Neuronal stem cell (in vitro differentiated cells): ENCODE measurements around the gene MTUS2.

ENCODE experiments used
- DNase-seq: peaks from one replicate; pipeline ENCODE4 v3.0.0-alpha.2; 2013; ENCODE audit warnings: low spot score
- H2AFZ ChIP-seq: one replicate; pipeline ENCODE4 v1.6.1; 2013; ENCODE audit warnings: mild to moderate bottlenecking, low read length, inconsistent platforms
- H2AK5ac ChIP-seq: 2 replicates; pipeline ENCODE4 v1.6.1; 2013; ENCODE audit warnings: low read depth, mild to moderate bottlenecking, inconsistent platforms, low read length, moderate library complexity, mixed read lengths
- H2BK120ac ChIP-seq: 2 replicates; pipeline ENCODE4 v1.6.1; 2013; ENCODE audit warnings: low read depth, mild to moderate bottlenecking, inconsistent platforms, low read length, moderate library complexity, mixed read lengths
- H2BK12ac ChIP-seq: one replicate; pipeline ENCODE4 v1.6.1; 2013; ENCODE audit warnings: low read length, inconsistent platforms
- H2BK15ac ChIP-seq: 2 replicates; pipeline ENCODE4 v1.6.1; 2013; ENCODE audit warnings: mild to moderate bottlenecking, low read length, inconsistent platforms, mixed read lengths
- H2BK5ac ChIP-seq: one replicate; pipeline ENCODE4 v1.6.1; 2013; ENCODE audit warnings: inconsistent platforms, mild to moderate bottlenecking, low read length, moderate library complexity
- H3K14ac ChIP-seq: one replicate; pipeline ENCODE4 v1.6.1; 2013; ENCODE audit warnings: low read length, inconsistent platforms
- H3K18ac ChIP-seq: 2 replicates; pipeline ENCODE4 v1.6.1; 2013; ENCODE audit warnings: low read length, inconsistent platforms
- H3K23ac ChIP-seq: 2 replicates; pipeline ENCODE4 v1.6.1; 2013; ENCODE audit warnings: low read depth, mild to moderate bottlenecking, mixed read lengths, low read length, inconsistent platforms; ENCODE audit not compliant: poor library complexity
- H3K27ac ChIP-seq: replicated peaks from 3 replicates; pipeline ENCODE4 v1.5.1; 2013; ENCODE audit warnings: low read length, inconsistent platforms
- H3K27me3 ChIP-seq, 3 experiments: 2 replicates each; pipeline ENCODE4 v1.6.1; 2013; ENCODE audit warnings: low read length in 3 of 3, mild to moderate bottlenecking in 2 of 3, inconsistent platforms in 1 of 3, low read depth in 1 of 3, mixed read lengths in 1 of 3, moderate library complexity in 1 of 3; ENCODE audit not compliant: control insufficient read depth in 3 of 3, insufficient read depth in 3 of 3
- H3K36me3 ChIP-seq, 2 donors: replicated peaks in 1 of 2; 2 replicates each; pipeline ENCODE4 v1.6.1; 2013; ENCODE audit warnings: low read length in 2 of 2; ENCODE audit not compliant: control insufficient read depth in 2 of 2, insufficient read depth in 2 of 2
- H3K4ac ChIP-seq: 2 replicates; pipeline ENCODE4 v1.6.1; 2013; ENCODE audit warnings: inconsistent platforms, mild to moderate bottlenecking, low read length, moderate library complexity
- H3K4me1 ChIP-seq, 2 donors: 1 replicate in 1 of 2; 2 replicates in 1 of 2; pipeline ENCODE4 v1.6.1; 2013; ENCODE audit warnings: low read length in 2 of 2, low read depth in 1 of 2; ENCODE audit not compliant: control insufficient read depth in 2 of 2, insufficient read depth in 1 of 2
- H3K4me2 ChIP-seq: one replicate; pipeline ENCODE4 v1.6.1; 2013; ENCODE audit warnings: mild to moderate bottlenecking, low read length, inconsistent platforms; ENCODE audit not compliant: insufficient read depth, poor library complexity, severe bottlenecking
- H3K4me3 ChIP-seq, 2 donors: 2 replicates each; pipeline ENCODE4 v1.5.1; 2013; ENCODE audit warnings: low read length in 2 of 2, mild to moderate bottlenecking in 2 of 2, inconsistent platforms in 1 of 2, moderate library complexity in 1 of 2
- H3K79me1 ChIP-seq: one replicate; pipeline ENCODE4 v1.6.1; 2013; ENCODE audit warnings: low read depth, mild to moderate bottlenecking, inconsistent platforms, low read length, moderate library complexity
- H3K9ac ChIP-seq: one replicate; pipeline ENCODE4 v1.6.1; 2013; ENCODE audit warnings: mild to moderate bottlenecking, low read depth, low read length, inconsistent platforms; ENCODE audit not compliant: poor library complexity
- H3K9me3 ChIP-seq, 2 donors: replicated peaks in 1 of 2; 2 replicates each; pipeline versions ENCODE3 to v1.6.1; 2013; ENCODE audit warnings: low read length in 2 of 2, mild to moderate bottlenecking in 2 of 2, inconsistent platforms in 1 of 2, low read depth in 1 of 2, mixed read lengths in 1 of 2, moderate library complexity in 1 of 2; ENCODE audit not compliant: control insufficient read depth in 2 of 2, insufficient read depth in 1 of 2
- H4K8ac ChIP-seq: one replicate; pipeline ENCODE4 v1.6.1; 2013; ENCODE audit warnings: low read depth, mild to moderate bottlenecking, inconsistent platforms, low read length, moderate library complexity
- H4K91ac ChIP-seq: one replicate; pipeline ENCODE4 v1.6.1; 2013; ENCODE audit warnings: low read length, low read depth, mild to moderate bottlenecking, inconsistent platforms; ENCODE audit not compliant: poor library complexity
- WGBS, 2 donors: extraction: QIAGEN DNeasy Blood & Tissue Kit; methylation state at CpG; one replicate each; pipeline ENCODE4 v1.1.7; 2013; ENCODE audit warnings: missing lambda C conversion rate in 2 of 2, mixed read lengths in 1 of 2; ENCODE audit not compliant: insufficient read length in 2 of 2, insufficient replicate concordance in 1 of 2; ENCODE audit errors: extremely low coverage in 2 of 2; 5-methylcytosine and 5-hydroxymethylcytosine counted together

Gene MTUS2

GRCh38 chr13:29503041-29503837 is 683.1 kb downstream of the MTUS2 start:
- H3K4me1 ChIP-seq = peaks cover 0 to 1% of the 10 kb centered on the region in 2 donors
- no peaks in the 10 kb centered on the region for H3K79me1 ChIP-seq
- H3K9ac ChIP-seq = no peak overlapping the region
- peak overlapping the region; percentile 20 for H3K18ac ChIP-seq
- no peak overlapping the region for H3K23ac ChIP-seq
- H2AFZ ChIP-seq = no peak overlapping the region
- no peak overlapping the region for H3K4ac ChIP-seq
- peaks cover 0 to 3% (median 0%) of the 10 kb centered on the region in 3 experiments for H3K27me3 ChIP-seq
- no peak overlapping the region for H2BK15ac ChIP-seq
- H2BK5ac ChIP-seq = no peak overlapping the region
- H4K91ac ChIP-seq = no peak overlapping the region
- no peak overlapping the region for H3K4me3 ChIP-seq
- H3K4me2 ChIP-seq = no peak overlapping the region
- H3K9me3 ChIP-seq = no peaks in the 10 kb centered on the region
- no peaks in the 10 kb centered on the region for H3K36me3 ChIP-seq
- no peak for DNase-seq
- no peak overlapping the region for H2BK12ac ChIP-seq
- H2AK5ac ChIP-seq = no peak overlapping the region
- no CpG with 5 or more reads among the region's 32 CpGs for WGBS, 2 donors
- H2BK120ac ChIP-seq = no peak overlapping the region
- no peak overlapping the region for H3K27ac ChIP-seq
- H4K8ac ChIP-seq = no peak overlapping the region
- no peak overlapping the region for H3K14ac ChIP-seq

- no peak overlapping the region for H2AFZ ChIP-seq
- H4K8ac ChIP-seq = no peak overlapping the region
- H3K36me3 ChIP-seq = no peaks in the 10 kb centered on the region
- H3K79me1 ChIP-seq = no peaks in the 10 kb centered on the region
- no peak overlapping the region for H4K91ac ChIP-seq
- no peak overlapping the region for H3K14ac ChIP-seq
- WGBS, 2 donors = no CpG with 5 or more reads among the region's 15 CpGs
- no peak overlapping the region for H2BK15ac ChIP-seq
- H3K9ac ChIP-seq = no peak overlapping the region
- H3K18ac ChIP-seq = no peak overlapping the region
- H2AK5ac ChIP-seq = no peak overlapping the region
- DNase-seq = no peak
- H3K9me3 ChIP-seq = no peaks in the 10 kb centered on the region
- H2BK5ac ChIP-seq = no peak overlapping the region
- no peak overlapping the region for H3K4ac ChIP-seq
- H3K4me1 ChIP-seq = peaks cover 0 to 1% of the 10 kb centered on the region in 2 donors
- no peaks in the 10 kb centered on the region for H3K27me3 ChIP-seq
- H2BK12ac ChIP-seq = no peak overlapping the region
- no peak overlapping the region for H2BK120ac ChIP-seq
- no peak overlapping the region for H3K27ac ChIP-seq
- H3K4me2 ChIP-seq = no peak overlapping the region
- no peak overlapping the region for H3K23ac ChIP-seq
- no peak overlapping the region for H3K4me3 ChIP-seq
These were observed 684.6 kb downstream of the MTUS2 start for GRCh38 chr13:29504691-29505090.

DNA sequence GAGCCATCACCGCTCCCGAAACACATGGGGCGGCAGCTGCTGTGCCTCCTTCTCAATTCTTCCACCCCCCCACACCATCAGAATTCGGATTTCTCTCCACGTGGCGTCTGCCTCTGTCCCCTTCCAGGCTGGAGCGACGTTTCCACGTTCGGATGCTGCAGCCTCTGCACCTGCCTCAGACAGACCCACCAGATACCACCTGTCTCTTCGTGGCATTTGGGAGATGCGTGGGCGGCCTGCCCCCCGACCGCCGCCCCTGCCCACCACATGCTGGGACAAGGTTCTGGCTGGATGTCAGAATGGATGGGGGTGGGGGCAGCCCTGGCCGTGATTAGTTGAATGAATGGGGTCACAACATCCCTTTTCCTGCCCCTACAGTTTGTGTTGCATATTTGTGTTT is 685.4 kb downstream of the MTUS2 start:
- Histone ChIP-seq H3K4me1 (peaks cover 0 to 1% of the 10 kb centered on the region in 2 donors), H3K14ac (no peak overlapping the region), H2BK15ac (no peak overlapping the region), H4K8ac (no peak overlapping the region), H3K79me1 (no peaks in the 10 kb centered on the region), H3K23ac (no peak overlapping the region), H3K27me3 (no peaks in the 10 kb centered on the region), H3K4ac (no peak overlapping the region), H2AFZ (no peak overlapping the region), H2BK5ac (no peak overlapping the region), H2BK120ac (no peak overlapping the region), H3K9ac (no peak overlapping the region), H3K4me2 (no peak overlapping the region), H3K9me3 (no peaks in the 10 kb centered on the region), H3K36me3 (peaks cover 0 to 1% of the 10 kb centered on the region in 2 donors), H3K4me3 (no peak overlapping the region), H4K91ac (no peak overlapping the region), H3K27ac (no peak overlapping the region), H2AK5ac (no peak overlapping the region), H2BK12ac (no peak overlapping the region), H3K18ac (peak overlapping the region; percentile 54)
- no CpG with 5 or more reads among the region's 17 CpGs for WGBS, 2 donors
- DNase-seq = no peak

DNA sequence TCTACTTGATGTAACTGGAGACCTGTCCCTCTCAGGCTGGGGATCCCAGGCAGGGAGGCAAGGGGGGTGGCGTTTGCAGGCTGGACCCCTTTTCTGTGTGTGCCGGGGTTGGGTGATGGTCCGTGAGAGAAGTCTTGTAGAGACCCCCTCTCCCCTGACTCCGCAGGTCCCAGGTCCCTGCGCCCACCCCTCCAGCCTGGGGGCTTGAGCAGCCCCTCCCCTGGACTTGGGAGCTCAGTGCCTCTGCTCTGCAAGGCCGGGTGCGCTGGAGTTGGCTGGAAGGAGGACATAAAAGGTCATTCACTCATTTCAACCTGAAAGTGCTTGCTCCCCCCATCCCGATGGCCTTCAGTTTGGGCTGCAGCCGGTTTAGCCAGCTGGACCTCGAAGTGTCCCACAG is 685.8 kb downstream of the MTUS2 start:
- WGBS, 2 donors = no CpG with 5 or more reads among the region's 10 CpGs
- Histone ChIP-seq H3K36me3 (peaks cover 2 to 6% of the 10 kb centered on the region in 2 donors), H3K4me2 (no peak overlapping the region)

More for the DNA sequence above, 685.8 kb downstream of the MTUS2 start:
- H3K4me3 ChIP-seq = no peak overlapping the region
- H2BK15ac ChIP-seq = no peak overlapping the region
- no peak overlapping the region for H3K23ac ChIP-seq
- no peak overlapping the region for H3K18ac ChIP-seq
- no peak overlapping the region for H2AK5ac ChIP-seq
- H2BK5ac ChIP-seq = no peak overlapping the region
- no peak overlapping the region for H3K14ac ChIP-seq
- peaks cover 0 to 1% of the 10 kb centered on the region in 2 donors for H3K4me1 ChIP-seq
- H4K91ac ChIP-seq = no peak overlapping the region
- H2AFZ ChIP-seq = no peak overlapping the region
- no peaks in the 10 kb centered on the region for H3K79me1 ChIP-seq
- no peak overlapping the region for H3K27ac ChIP-seq
- no peak overlapping the region for H3K4ac ChIP-seq
- H3K9ac ChIP-seq = no peak overlapping the region
- H4K8ac ChIP-seq = no peak overlapping the region
- no peaks in the 10 kb centered on the region for H3K27me3 ChIP-seq
- no peak overlapping the region for H2BK120ac ChIP-seq
- H3K9me3 ChIP-seq = no peaks in the 10 kb centered on the region
- no peak overlapping the region for H2BK12ac ChIP-seq
- no peak for DNase-seq
